ENCODE measurements around the gene HLF.

HLF gene

DNA sequence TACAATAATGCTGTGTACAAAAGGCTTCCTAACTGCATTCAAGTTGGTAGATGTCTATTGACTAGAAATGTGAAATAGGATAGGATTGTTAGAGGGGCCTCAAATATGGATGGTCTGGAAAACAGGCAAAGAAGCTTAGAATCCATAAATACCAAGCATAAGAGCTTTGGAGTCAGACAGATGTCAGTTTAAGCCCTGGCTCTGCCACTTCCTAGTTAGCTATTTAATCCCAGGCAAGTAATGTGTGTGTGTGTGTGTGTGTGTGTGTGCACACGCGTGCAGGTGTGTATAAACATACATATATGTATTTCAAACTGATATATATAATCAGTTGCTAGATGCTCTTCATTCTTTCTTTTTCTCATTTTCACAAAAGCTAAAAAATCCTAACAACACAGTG is 90.2 kb downstream of the HLF start:
- H3K36me3 ChIP-seq: no peaks in the 10 kb centered on the region
- H3K27ac ChIP-seq: no peak overlapping the region
- H3K9me3 ChIP-seq: no peaks in the 10 kb centered on the region
- no peak for TF ChIP-seq CTCF (IDR thresholded peaks at IDR 0.05)
- H3K27me3 ChIP-seq: no peaks in the 10 kb centered on the region
- no peaks in the 10 kb centered on the region for H3K4me1 ChIP-seq (ENCODE audit: control insufficient read depth in 1 of 2, insufficient read depth in 1 of 2, low read depth in 1 of 2, low read length in 1 of 2)
- no peak overlapping the region for H3K4me3 ChIP-seq (ENCODE audit: low read depth in 1 of 2, low read length in 1 of 2)

DNA sequence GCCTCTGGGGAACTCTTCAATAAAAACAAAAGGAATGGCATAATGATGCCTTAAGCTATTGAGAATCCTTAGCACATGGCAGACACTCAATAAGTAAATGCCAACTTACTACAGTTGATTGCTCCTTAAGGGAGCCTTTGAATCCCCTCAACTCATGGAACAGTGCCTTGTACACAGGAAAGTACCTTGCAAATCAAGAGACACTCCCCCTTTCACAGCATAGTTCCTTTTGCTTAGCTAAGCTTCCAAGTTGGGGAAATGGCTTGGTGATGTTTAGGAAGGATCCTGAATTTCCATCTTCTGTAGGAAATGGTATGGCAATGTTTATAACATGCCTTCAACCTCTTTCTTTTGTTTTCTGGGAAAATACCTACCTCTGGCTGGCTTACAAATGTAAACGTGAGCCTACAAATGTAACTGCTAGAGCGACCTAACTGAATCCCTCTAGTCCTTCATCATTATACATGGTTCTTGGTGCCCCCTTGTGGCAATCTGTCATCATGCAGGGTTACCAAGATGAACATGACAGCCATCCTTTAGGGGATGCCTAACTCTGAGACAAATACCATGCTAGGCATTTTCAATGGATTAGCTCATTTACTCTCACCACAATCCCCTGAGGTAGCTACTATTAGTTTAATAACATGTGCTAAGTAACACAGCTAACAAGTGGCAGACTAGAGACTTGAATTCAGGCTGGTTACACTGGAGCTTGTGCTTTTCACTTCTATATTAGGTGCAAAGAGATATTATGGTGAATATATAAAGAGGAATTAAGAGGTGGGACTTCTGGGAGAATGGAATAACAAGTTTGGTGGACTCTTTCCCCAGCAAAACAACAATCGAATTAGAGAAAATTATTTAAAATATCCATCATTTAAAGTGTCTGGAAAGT is 91.9 kb downstream of the HLF start:
- H3K36me3 ChIP-seq: no peaks in the 10 kb centered on the region
- no peak for TF ChIP-seq CTCF (IDR thresholded peaks at IDR 0.05)
- no peaks in the 10 kb centered on the region for H3K4me1 ChIP-seq (ENCODE audit: control insufficient read depth in 1 of 2, insufficient read depth in 1 of 2, low read depth in 1 of 2, low read length in 1 of 2)
- H3K27ac ChIP-seq: no peak overlapping the region
- H3K4me3 ChIP-seq (ENCODE audit: low read depth in 1 of 2, low read length in 1 of 2): no peak overlapping the region
- H3K9me3 ChIP-seq: no peaks in the 10 kb centered on the region
- no peaks in the 10 kb centered on the region for H3K27me3 ChIP-seq

DNA sequence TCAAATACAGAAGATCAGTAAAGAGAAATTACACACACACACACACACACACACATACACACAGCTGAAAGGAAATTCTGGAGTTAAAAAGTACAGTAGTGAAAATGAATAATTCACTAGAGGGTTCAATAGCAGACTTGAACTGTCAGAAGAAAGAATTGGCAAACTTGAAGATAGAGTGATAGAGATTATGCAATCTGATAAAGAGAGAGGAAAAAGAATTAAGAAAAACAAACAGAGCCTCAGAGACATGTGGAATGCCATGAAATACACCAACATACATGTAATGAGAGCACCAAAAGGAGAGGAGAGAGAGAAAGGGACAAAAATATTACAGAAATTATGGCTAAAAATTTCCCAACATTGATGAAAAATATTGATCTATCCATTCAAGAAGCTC is 96.2 kb downstream of the HLF start:
- Histone ChIP-seq H3K36me3 (no peaks in the 10 kb centered on the region), H3K27me3 (no peaks in the 10 kb centered on the region), H3K27ac (no peak overlapping the region), H3K4me3 (ENCODE audit: low read depth in 1 of 2, low read length in 1 of 2) (no peak overlapping the region), H3K4me1 (ENCODE audit: control insufficient read depth in 1 of 2, insufficient read depth in 1 of 2, low read depth in 1 of 2, low read length in 1 of 2) (no peaks in the 10 kb centered on the region), H3K9me3 (no peaks in the 10 kb centered on the region)
- TF ChIP-seq CTCF (IDR thresholded peaks at IDR 0.05): no peak

DNA sequence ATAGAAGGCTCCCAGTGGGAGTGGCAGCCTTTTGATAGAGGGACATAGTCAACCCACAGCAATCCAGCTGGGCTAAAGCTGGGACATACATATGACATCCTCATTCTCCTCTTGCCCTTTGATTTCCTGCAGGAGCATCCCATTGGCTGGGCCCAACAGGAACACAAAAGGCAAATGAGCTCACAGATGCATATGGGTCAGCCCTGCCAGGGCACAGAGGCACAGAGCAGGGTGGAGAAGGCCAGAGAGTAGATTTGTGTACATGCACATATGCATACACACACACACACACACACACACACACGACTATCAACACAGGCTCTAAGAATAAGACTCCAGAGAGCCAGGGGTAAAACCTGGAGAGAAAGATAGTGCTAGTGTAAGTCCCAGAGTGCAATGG is 98.3 kb downstream of the HLF start:
- Histone ChIP-seq H3K4me3 (ENCODE audit: low read depth in 1 of 2, low read length in 1 of 2) (no peak overlapping the region), H3K36me3 (no peaks in the 10 kb centered on the region), H3K27me3 (no peaks in the 10 kb centered on the region), H3K27ac (no peak overlapping the region), H3K4me1 (ENCODE audit: control insufficient read depth in 1 of 2, insufficient read depth in 1 of 2, low read depth in 1 of 2, low read length in 1 of 2) (no peaks in the 10 kb centered on the region), H3K9me3 (no peaks in the 10 kb centered on the region)
- TF ChIP-seq CTCF (IDR thresholded peaks at IDR 0.05): no peak

GRCh38 chr17:55366020-55366481 is 101.3 kb downstream of the HLF start:
- Histone ChIP-seq H3K27ac (no peak overlapping the region), H3K9me3 (no peaks in the 10 kb centered on the region), H3K4me3 (ENCODE audit: low read depth in 1 of 2, low read length in 1 of 2) (no peak overlapping the region), H3K36me3 (no peaks in the 10 kb centered on the region), H3K27me3 (no peaks in the 10 kb centered on the region), H3K4me1 (ENCODE audit: control insufficient read depth in 1 of 2, insufficient read depth in 1 of 2, low read depth in 1 of 2, low read length in 1 of 2) (no peaks in the 10 kb centered on the region)
- TF ChIP-seq CTCF (IDR thresholded peaks at IDR 0.05): no peak
